Renal cortex interstitium (tissue), 11 donors: ENCODE results near the gene PCDH19. TPM values are rescaled to one million over a fixed set of nuclear protein-coding genes. Genes with fewer than 3 reads are reported as not detected.
A peak's percentile ranks its signal among the peaks of the same experiment; 100 is the strongest.

ENCODE experiments used
- DNase-seq, 11 donors: peaks; one replicate each; pipeline ENCODE4 v3.0.0-alpha.2; 2013; ENCODE audit warnings: low read depth in 9 of 11, low spot score in 4 of 11; ENCODE audit errors: extremely low read depth in 1 of 11
- polyA plus RNA-seq, 3 donors: library from polyadenylated mRNA; unstranded; fragments of 120-200 nt; gene quantifications; one replicate each; pipeline ENCODE4 v1.2.1, GENCODE V29; 2013; ENCODE audit not compliant: insufficient read length in 3 of 3

The PCDH19 gene
- polyA plus RNA-seq, 3 donors: 2.1 to 3.2 (median 2.8) TPM

DNA sequence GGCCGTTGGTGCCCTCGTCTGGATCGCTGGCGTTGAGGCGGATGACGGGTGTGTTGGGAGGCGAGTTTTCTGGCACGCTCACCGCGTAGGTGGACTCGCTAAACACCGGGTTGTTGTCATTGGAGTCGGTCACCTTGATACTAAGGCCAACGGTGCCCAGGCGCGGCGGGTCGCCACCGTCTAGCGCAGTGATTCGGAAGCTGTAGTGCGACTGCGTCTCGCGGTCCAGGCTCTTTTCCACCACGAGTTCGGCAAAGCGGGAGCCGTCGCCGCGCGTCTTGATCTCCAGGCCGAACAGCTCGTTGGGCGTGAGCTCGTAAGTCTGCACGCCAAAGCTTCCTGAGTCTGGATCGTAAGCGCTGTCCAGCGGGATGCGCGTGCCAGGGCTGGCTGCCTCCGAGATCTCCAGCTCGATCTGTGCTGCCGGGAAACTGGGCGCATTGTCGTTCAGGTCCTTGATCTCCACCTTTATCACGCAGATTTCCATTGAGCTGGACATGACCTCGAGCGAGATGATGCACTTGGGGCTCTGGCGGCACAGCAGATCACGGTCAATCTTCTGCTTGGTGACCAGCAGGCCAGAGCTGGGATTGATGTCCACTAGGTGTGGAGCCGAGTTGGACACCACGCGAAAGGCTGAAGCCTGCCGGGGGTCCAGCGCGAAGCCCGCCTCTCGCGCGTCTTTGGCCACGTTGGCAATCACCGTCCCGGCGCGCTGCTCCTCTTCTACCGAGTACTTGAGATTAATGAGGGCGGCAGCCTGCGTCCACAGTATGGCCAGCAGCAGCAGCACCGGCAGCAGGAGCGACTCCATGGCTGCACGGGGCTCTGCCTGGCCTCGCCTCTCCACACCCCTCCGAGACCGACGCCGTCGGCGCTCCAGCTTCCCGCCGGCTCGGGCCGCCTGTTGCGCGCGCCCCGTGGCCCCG is 2.0 kb downstream of the PCDH19 start:
- DNase-seq: no peak

DNA sequence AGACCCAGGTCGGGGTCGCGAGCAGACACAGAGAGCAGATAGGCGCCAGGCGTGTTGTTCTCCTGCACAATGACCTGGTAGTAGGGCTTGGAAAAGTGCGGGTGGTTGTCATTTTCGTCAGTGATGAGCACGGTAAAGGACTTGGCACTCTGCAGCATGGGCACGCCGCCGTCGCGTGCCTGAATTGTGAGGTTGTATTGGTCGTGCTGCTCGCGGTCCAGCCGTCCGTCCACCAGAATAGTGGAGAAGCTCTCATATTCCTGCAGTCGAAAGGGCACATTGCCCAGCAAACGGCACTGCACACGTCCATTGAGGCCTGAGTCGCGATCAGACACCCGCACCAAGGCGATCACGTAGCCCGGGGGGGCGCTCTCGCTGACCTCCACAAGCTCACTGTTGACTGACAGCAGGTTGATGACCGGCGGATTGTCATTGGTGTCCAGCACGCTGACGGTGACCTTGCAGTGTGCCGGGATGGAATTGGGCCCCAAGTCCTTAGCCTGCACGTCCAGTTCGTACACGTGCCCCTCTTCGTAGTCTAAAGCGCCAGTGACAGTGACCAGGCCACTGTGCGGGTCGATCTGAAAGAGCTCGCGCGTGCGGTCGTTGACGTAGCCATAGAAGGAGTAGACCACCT is 2.8 kb downstream of the PCDH19 start:
- DNase-seq: no peak

DNA sequence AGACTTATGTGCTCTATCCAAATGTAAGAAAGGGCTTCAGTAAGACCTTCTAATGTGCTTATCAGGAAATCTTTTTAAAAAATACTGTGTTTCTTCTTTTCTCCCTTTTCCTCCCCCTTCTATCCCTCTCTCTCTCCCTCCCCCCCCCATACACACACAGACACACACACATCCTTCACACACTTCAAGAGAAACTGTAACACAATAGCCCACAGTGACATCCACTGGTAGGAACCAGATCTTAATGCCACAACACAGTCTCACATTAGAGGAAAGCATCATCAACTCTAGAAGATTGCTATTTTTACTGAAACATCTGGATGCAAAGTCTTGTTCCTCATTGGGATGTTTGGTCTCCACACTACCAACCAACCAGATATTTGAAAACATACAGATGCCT is 4.6 kb downstream of the PCDH19 start:
- DNase-seq: no peak

DNA sequence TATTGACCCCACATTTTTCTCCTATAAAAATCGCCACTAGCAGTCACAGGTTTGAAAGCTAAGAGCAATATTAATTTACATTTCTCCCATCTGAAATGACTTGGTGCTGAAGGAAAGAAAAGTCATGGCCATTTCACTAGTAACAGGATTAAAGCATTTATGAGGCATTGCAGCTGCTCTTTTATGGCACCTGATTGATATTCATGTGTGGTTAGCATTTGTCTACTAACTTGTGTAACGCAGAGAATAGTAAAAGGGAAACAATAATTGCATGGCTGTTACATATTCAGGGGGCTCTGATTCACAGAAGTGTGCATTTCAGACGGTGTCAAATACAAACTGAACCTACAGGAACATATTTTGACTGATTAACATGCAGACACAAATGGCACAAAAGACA is 5.2 kb downstream of the PCDH19 start:
- no peak for DNase-seq

DNA sequence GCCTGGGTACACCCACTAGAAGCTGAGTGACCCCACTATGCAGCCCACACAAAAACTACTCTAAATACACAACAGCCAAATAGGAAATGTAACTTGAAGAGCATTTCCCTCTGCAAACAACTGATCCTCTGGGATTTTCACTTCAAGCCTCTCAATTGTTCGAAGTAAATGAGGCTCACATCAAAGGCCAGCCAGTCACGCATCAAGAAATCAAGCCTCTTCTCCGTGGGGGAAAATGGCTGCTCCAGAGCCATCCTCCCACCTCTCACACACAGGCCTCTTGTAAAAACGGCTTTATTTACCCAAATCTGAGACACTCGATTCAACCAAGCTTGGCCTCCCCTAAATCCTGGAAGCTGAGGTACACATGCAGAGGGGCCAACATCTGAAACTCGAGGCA is 14.3 kb downstream of the PCDH19 start:
- DNase-seq: no peak

DNA sequence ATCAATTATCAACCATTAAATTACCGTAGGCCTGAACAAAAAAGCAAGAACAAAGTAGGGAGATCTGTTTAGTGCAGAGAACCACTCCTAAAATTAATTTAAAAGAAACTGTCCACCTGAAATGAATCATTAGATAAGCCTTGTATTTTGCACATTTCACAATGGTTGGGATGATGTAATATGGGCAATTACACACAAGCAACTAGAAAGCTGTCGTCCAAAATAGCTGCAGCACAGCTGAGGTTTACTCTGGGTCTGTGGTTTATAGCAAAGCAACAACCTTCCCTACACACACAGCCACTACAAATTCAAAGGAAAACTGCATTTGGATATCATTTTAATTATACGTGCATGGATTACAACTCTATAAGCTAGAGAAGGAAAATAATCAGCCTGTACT is 28.5 kb downstream of the PCDH19 start:
- DNase-seq: no peak

DNA sequence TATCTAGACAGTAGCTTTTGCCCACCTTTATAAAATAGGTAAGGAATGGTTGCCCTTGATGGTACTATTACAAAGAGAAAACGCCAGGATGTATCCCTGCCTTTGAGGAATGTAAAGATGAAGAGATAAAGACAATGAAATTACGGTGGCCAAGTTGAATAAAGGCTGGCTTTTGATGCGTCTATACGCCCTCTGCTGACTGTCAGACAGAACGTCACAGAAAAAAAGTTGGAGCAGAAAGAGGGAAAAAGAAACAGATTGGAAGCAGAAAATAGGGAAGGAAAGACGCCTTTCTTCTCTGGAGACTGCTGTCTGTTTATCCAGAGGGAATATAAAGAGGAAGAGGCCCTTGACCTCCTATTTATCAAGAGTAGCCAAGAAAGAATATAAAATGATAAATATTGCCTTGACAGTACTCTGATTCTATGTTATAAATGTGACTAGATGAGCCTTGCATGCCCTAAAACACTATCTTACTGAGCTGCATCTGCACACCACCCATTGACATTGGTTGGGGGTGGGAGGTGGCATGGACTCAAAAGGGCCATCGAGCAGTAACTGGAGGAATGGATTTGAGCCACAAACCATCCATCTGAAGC is 30.6 kb downstream of the PCDH19 start:
- peak in 3 of 11 donors; percentile 7 to 16 (median 16) for DNase-seq

DNA sequence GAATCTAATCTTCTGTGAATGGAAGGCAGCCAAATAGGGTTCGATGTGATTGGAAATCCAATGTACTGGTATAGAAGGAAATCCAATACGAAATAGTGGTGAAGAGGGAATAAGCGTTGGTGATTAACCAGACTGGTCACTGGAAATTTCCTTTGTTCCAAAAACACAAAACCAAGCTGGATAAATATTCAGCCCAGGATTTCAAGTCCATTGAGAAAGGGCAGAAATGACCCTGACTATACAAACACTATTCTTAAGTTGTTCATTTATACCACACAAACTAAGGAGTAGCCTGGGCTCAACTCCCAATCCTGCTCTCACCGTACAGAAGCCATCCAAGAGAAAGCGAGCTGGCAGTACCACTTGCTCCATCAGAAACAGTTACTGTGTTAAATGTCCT is 32.2 kb downstream of the PCDH19 start:
- no peak for DNase-seq

DNA sequence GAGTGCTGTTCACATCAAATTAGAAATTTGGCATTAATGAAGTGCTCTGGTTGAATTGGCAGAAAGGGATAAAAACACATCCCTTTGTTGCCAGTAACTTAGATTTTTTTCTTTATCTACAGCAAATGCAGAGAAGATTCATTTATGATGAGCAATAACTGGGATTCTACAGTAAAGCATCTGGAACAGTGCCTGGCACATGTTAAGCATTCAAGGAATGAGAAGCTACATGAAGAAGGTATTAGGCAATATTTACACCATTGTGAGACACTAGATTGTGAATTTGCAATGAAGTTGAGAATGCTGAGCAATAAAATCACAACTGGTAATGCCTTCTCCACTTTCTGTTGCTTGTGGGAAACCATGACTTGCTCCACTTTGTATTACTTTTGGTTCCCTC is 33.5 kb downstream of the PCDH19 start:
- DNase-seq: no peak

DNA sequence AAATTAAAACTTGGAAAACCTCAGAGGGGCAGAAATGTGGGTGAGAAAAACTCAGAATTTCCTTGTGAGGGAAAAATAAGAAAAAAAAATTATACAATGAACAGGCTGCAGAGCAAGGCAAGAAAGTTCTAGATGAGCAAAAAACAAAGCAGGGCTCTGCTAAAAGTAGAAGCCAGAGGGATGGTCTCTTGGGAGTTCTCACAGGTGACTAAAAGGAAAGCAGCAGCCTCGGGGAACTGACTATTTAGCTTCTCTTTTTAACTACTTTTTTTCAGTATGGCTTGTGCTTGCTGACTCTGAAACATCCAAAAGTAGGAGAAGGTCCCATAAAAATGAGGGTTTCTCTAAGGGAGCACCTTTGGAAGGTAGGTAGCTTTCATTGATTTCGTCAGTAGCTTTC is 36.4 kb downstream of the PCDH19 start:
- DNase-seq: no peak

DNA sequence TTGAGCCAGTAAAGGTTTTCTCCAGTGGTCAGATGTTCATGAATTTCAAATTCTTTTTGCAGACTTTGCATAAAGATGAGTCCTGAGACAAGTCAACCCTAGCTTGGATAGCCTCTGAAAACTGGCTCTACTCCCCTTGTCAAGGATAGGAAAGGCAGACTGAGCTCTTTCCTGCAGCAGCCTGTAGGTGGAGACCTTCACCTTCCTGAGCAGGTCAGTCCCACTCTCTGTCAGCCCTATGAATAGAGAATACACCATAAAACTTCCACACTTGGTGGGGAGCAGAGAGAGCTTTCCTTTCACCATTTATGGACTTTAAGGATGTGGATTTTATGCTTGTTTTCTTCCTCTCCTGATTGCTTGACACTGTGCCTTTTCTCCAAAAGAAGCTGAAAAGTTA is 41.9 kb downstream of the PCDH19 start:
- DNase-seq: no peak

DNA sequence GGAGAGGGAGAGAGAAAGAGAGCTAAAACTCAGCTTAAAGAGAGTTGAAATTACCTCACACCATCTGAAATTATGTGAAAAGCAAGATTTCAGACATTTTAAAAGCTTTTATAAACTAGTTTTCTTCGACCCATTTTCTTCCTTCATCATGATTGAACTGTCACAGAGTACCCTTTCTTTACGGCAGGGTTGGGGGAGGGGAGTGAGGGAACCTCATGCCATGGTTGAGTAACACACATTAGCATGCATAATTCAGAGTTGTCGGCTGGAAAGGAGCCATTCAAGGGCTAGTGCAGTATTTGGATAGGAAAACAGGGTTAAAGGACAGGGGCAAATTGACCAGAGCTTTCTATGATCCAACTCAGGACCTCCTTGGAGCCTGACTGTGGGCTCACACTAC is 46.2 kb downstream of the PCDH19 start:
- peak in 1 of 11 donors; percentile 9 for DNase-seq

DNA sequence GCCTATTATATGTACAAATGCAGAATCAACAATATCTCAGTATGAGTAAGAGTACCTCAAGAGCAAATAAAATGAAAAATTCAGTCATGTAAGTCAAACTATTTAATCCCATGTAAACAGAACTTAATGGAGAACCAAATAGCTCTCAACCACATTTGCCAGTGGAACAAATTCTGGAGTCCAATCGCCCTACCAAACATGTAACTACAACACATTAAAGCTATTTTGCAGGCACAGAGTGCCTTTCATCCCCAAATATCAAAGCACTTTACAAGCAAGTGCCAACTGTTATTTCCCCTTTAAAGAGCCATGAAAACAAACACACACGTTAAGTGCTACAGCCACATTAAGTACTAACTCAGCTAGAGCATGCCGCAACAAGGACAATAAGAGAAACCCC is 51.3 kb downstream of the PCDH19 start:
- DNase-seq: no peak

DNA sequence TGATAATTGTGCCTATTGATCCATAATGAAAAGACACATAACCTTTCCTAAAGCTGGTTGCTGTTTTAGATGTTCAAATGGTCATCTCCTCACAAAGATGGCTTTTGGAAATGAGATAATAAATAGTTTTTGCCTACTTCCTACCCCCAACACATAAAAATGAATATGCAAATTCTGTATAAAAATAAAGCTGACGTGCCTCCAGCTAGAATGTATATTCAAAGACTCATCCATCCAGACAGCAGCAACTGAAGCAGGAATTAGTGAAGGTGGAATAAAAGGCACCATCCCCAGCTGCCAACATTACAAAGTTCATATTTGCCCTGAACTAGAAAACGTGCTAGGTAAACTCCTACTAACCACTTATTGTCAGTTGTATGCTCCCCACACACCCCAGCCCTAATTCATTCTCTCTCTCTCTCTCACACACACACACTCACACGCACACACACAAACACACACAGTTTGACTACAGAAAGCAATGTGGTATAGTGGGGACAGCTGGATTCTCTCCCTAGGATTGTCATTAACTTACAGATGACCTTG is 53.6 kb downstream of the PCDH19 start:
- DNase-seq: no peak

DNA sequence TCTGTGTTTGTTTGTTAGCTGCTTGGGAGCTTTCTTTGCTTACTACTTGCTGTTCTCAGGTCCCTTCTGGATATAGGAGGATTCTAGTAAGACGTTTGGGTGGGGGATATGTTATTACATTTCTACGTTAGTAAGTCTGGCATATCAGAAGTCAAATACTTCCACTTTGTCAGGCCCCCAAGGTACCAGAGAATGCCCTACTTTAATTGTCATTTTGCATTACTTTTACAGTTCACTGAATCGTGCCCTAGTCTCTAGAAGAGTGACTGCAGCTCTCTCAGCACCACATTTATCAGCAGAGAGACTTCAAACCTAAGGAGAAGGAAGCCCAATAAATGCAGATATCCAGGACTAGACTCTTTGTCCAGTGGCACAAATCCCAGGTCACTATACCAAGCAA is 54.4 kb downstream of the PCDH19 start:
- no peak for DNase-seq

DNA sequence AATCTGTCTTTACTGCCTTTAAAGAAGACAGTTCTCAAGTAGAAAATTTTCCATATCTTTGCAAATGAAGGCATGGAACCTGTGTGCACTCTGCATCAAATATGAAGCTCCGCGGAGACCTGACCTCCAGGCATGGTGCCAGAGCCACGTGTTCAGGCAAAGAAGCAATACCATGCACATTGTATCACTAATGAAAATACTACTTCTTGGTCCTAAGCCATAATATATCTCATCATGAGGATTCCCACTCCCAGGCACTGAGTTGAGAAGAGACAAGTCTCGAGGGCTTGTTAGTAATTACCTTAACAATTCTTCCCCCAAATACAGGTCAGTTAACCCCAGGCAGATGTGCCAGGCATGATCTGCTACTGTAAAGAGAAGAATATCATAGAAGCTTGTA is 56.7 kb downstream of the PCDH19 start:
- no peak for DNase-seq

DNA sequence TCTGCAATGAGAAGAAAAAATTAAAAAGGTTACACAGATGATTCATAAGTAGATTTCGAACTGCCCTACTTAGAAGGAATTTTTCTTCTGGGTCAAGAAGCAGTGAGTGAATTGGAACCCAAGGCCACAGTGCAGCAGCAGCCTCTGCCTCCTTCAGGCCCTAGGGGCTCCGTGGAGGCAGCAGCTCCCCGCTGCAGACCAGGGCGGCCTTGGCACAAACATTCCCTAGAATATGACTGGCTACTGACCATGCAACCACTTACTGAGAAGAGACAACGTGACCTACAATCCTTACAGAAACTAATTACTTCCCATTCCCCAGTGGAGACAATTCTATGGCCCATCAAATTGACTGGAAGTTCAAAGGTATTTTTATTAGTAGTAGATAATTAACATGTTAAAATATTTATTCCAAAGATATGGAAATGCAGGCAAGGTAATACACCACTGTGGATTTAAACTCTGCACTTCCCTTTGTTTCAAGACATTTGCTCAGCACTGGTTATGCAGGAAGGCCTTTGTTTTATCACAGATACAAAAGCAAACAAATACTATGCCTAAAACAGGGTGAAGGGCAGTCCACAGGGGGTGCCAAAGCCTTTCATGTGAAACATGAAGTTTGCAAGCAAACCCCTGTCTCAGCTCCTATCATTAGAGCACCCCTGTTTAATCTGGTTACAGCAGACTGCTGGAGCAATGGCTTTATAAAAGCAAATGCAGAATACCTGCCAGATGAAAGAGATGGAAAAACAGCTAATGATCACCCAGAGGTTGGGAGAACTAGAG is 59.2 kb downstream of the PCDH19 start:
- no peak for DNase-seq

DNA sequence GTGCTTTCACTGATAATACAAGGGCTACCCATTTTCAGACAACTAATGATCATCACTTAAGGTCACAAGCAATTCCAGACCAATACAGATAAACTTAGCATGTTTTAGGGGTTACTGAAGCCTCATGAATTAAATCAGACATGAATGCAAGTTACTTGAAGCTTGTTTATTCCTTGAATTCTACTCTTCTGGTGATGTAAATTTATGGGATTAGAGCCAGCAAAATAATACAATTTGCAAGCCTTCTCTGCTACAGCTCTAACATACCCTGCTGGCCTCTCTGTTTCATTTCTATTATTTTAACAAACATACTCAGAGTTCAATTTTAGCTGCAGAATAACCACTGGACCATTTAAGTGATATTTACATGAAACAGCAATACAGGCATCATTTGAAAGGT is 60.7 kb downstream of the PCDH19 start:
- no peak for DNase-seq

DNA sequence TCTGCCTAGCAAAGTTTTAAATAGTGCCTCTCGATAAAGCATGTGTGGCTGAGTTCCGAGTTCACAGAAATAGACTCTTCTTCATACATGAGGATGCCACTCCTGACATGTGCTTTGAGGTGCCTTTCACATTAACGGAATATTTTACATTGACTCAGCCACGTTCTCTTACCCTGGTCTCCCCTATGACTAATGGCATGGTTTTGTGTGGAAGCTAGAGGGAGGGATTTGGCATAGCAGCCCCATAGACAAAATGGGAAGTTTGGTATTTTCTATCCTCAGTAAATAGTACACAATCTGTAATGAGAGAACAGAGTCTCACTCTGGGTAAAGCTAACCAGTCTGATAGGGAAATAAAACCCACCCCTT is 68.9 kb downstream of the PCDH19 start:
- no peak for DNase-seq
